IPS DF 4.7 (cell line): ENCODE results near the gene AARS1.
"Not testable (repeated sequence)": the region's sequence is repeated elsewhere in the genome, so short reads cannot be mapped to it uniquely, and the experiment has no call there.

Experiments
- DNase-seq: peaks from one replicate; pipeline ENCODE4 v3.0.0-alpha.2; 2013; ENCODE audit warnings: low spot score; ENCODE audit errors: extremely low read depth

The AARS1 gene

GRCh38 chr16:70289229-70290094, at the start of gene AARS1:
Gene AARS1, minus strand, starts transcription at chr16:70289506. Its CDS starts 6,743 bp downstream, at chr16:70282763.
- DNase-seq = peak; percentile 98

GRCh38 chr16:70337814-70338213, 48.5 kb upstream of the AARS1 start:
- no peak for DNase-seq

- not testable (repeated sequence) for DNase-seq
Measured at GRCh38 chr16:70332728-70333127, 43.4 kb upstream of the AARS1 start.

GRCh38 chr16:70331588-70332358, 42.5 kb upstream of the AARS1 start:
- no peak for DNase-seq

GRCh38 chr16:70331091-70331490, 41.8 kb upstream of the AARS1 start:
- no peak for DNase-seq

GRCh38 chr16:70324998-70325747, 35.9 kb upstream of the AARS1 start:
- no peak for DNase-seq

GRCh38 chr16:70320121-70320520, 30.8 kb upstream of the AARS1 start:
- DNase-seq = no peak

- DNase-seq = not testable (repeated sequence)
Measured at GRCh38 chr16:70307726-70308125, 18.4 kb upstream of the AARS1 start.

GRCh38 chr16:70306880-70307279, 17.6 kb upstream of the AARS1 start:
- DNase-seq = no peak

GRCh38 chr16:70304892-70305448, 15.7 kb upstream of the AARS1 start:
- no peak for DNase-seq

GRCh38 chr16:70302745-70303144, 13.4 kb upstream of the AARS1 start:
- no peak for DNase-seq

- no peak for DNase-seq
Measured at GRCh38 chr16:70301121-70301520, 11.8 kb upstream of the AARS1 start.

- DNase-seq = no peak
Measured at GRCh38 chr16:70298988-70299938, 10.0 kb upstream of the AARS1 start, which contains the start of gene DDX19B. Gene DDX19B, plus strand, starts transcription at chr16:70299186. Its CDS starts 112 bp downstream, at chr16:70299298.

- no peak for DNase-seq
Measured at GRCh38 chr16:70295634-70296033, 6.3 kb upstream of the AARS1 start.

- no peak for DNase-seq
Measured at GRCh38 chr16:70294385-70295025, 5.2 kb upstream of the AARS1 start.

GRCh38 chr16:70292148-70292547, 2.8 kb upstream of the AARS1 start:
- DNase-seq = not testable (repeated sequence)

- no peak for DNase-seq
Measured at GRCh38 chr16:70290949-70291519, 1.7 kb upstream of the AARS1 start.

- not testable (repeated sequence) for DNase-seq
Measured at GRCh38 chr16:70287304-70287971, 1.9 kb downstream of the AARS1 start.

GRCh38 chr16:70276392-70276791, 12.9 kb downstream of the AARS1 start:
- DNase-seq = no peak
